ENCODE measurements around the gene C1S.
A peak's percentile ranks its signal among the peaks of the same experiment; 100 is the strongest.

Gene C1S

GRCh38 chr12:7109572-7109920 lies 49.0 kb downstream of the C1S start:
- H3K9ac ChIP-seq (ENCODE audit: low read length) = peak overlapping the region; percentile 95
- H3K36me3 ChIP-seq (ENCODE audit: control insufficient read depth, insufficient read depth, low read length) = no peaks in the 10 kb centered on the region
- peaks cover 6% of the 10 kb centered on the region for H3K4me1 ChIP-seq (ENCODE audit: control insufficient read depth, insufficient read depth, low read length)
- no peaks in the 10 kb centered on the region for H3K27me3 ChIP-seq (ENCODE audit: control insufficient read depth, insufficient read depth, low read length)
- no peaks in the 10 kb centered on the region for H3K9me3 ChIP-seq (ENCODE audit: control insufficient read depth, low read length)
- H3K4me3 ChIP-seq (ENCODE audit: low read length) = no peak overlapping the region

- no peak overlapping the region for H3K9ac ChIP-seq (ENCODE audit: low read length)
- H3K9me3 ChIP-seq (ENCODE audit: control insufficient read depth, low read length) = no peaks in the 10 kb centered on the region
- H3K27me3 ChIP-seq (ENCODE audit: control insufficient read depth, insufficient read depth, low read length) = no peaks in the 10 kb centered on the region
- H3K4me3 ChIP-seq (ENCODE audit: low read length) = no peak overlapping the region
- H3K4me1 ChIP-seq (ENCODE audit: control insufficient read depth, insufficient read depth, low read length) = peaks cover 6% of the 10 kb centered on the region
- H3K36me3 ChIP-seq (ENCODE audit: control insufficient read depth, insufficient read depth, low read length) = no peaks in the 10 kb centered on the region
Measured at GRCh38 chr12:7110661-7111060, 50.1 kb downstream of the C1S start.

DNA sequence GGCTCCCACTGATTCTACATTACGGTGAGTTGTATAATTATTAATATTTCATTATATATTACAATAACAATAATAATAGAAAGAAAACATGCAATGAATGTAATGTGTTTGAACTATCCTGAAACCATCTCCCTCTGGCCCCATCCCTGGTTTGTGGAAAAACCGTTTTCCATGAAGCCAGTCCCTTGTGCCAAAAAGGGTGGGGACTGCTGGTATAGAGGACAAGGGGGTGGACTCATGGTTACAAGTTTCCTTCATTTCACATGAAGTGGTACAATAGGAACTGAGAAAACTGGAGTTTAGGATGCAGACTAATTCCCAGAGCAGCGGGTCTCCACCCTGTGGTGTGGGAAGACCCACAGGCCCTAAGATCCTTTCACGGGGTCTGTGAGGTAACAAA lies 51.5 kb downstream of the C1S start:
- Histone ChIP-seq H3K4me3 (ENCODE audit: low read length) (no peak overlapping the region), H3K36me3 (ENCODE audit: control insufficient read depth, insufficient read depth, low read length) (no peaks in the 10 kb centered on the region), H3K9me3 (ENCODE audit: control insufficient read depth, low read length) (no peaks in the 10 kb centered on the region), H3K4me1 (ENCODE audit: control insufficient read depth, insufficient read depth, low read length) (peaks cover 6% of the 10 kb centered on the region), H3K27me3 (ENCODE audit: control insufficient read depth, insufficient read depth, low read length) (no peaks in the 10 kb centered on the region), H3K9ac (ENCODE audit: low read length) (no peak overlapping the region)

- Histone ChIP-seq H3K36me3 (ENCODE audit: control insufficient read depth, insufficient read depth, low read length) (no peaks in the 10 kb centered on the region), H3K27me3 (ENCODE audit: control insufficient read depth, insufficient read depth, low read length) (no peaks in the 10 kb centered on the region), H3K9ac (ENCODE audit: low read length) (no peak overlapping the region), H3K9me3 (ENCODE audit: control insufficient read depth, low read length) (no peaks in the 10 kb centered on the region), H3K4me1 (ENCODE audit: control insufficient read depth, insufficient read depth, low read length) (peaks cover 6% of the 10 kb centered on the region), H3K4me3 (ENCODE audit: low read length) (no peak overlapping the region)
Measured at GRCh38 chr12:7113389-7113871, 52.9 kb downstream of the C1S start.

GRCh38 chr12:7114008-7114407 lies 53.5 kb downstream of the C1S start:
- no peak overlapping the region for H3K4me3 ChIP-seq (ENCODE audit: low read length)
- no peaks in the 10 kb centered on the region for H3K36me3 ChIP-seq (ENCODE audit: control insufficient read depth, insufficient read depth, low read length)
- H3K9me3 ChIP-seq (ENCODE audit: control insufficient read depth, low read length) = no peaks in the 10 kb centered on the region
- no peak overlapping the region for H3K9ac ChIP-seq (ENCODE audit: low read length)
- peaks cover 6% of the 10 kb centered on the region for H3K4me1 ChIP-seq (ENCODE audit: control insufficient read depth, insufficient read depth, low read length)
- H3K27me3 ChIP-seq (ENCODE audit: control insufficient read depth, insufficient read depth, low read length) = no peaks in the 10 kb centered on the region

DNA sequence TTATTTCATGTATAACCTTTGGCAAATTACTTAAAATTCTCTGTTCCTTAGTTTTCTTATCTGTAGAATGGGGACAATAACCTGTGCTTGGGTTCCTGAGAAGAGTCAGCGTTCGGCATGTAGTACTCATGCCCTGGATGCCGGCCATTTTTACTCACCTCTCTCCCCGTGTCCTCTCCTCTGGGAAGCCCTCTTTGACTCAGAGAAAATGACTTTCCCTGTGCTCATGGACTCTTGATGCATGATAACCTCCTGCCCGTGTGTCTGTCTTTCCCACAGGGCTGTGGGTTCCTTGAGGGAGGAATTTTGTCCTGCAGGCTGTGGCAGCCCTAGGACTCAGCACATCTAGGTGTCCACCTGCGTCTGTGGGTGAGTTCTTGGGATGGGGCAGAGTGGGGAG lies 54.3 kb downstream of the C1S start:
- Histone ChIP-seq H3K36me3 (ENCODE audit: control insufficient read depth, insufficient read depth, low read length) (no peaks in the 10 kb centered on the region), H3K4me1 (ENCODE audit: control insufficient read depth, insufficient read depth, low read length) (no peaks in the 10 kb centered on the region), H3K9me3 (ENCODE audit: control insufficient read depth, low read length) (no peaks in the 10 kb centered on the region), H3K27me3 (ENCODE audit: control insufficient read depth, insufficient read depth, low read length) (no peaks in the 10 kb centered on the region), H3K9ac (ENCODE audit: low read length) (no peak overlapping the region), H3K4me3 (ENCODE audit: low read length) (no peak overlapping the region)

DNA sequence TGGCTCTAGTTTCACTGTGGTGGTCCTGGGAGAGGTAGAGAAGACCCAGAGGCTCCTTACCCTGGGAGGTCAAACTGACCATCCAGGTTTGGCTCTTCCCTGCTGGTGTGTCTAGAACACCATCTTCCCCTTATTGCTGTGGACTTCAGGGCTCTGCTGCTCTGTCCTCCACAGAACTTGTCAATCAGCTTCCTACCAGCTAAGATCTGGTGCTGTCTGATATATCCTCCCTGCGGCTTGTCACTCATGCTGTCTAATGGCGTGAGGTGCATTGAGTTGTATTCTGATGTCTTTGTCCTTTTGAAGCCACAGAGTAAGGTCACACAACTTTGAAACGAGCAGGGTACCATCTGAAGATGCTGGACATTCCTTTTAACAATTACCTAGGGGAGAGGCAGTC lies 55.7 kb downstream of the C1S start:
- Histone ChIP-seq H3K9me3 (ENCODE audit: control insufficient read depth, low read length) (no peaks in the 10 kb centered on the region), H3K4me3 (ENCODE audit: low read length) (no peak overlapping the region)

GRCh38 chr12:7116916-7117315 lies 56.4 kb downstream of the C1S start:
- Histone ChIP-seq H3K4me3 (ENCODE audit: low read length) (no peak overlapping the region), H3K27me3 (ENCODE audit: control insufficient read depth, insufficient read depth, low read length) (no peaks in the 10 kb centered on the region), H3K9ac (ENCODE audit: low read length) (no peak overlapping the region), H3K9me3 (ENCODE audit: control insufficient read depth, low read length) (no peaks in the 10 kb centered on the region), H3K36me3 (ENCODE audit: control insufficient read depth, insufficient read depth, low read length) (no peaks in the 10 kb centered on the region), H3K4me1 (ENCODE audit: control insufficient read depth, insufficient read depth, low read length) (no peaks in the 10 kb centered on the region)

More for the DNA sequence above, 55.7 kb downstream of the C1S start:
- Histone ChIP-seq H3K36me3 (ENCODE audit: control insufficient read depth, insufficient read depth, low read length) (no peaks in the 10 kb centered on the region), H3K4me1 (ENCODE audit: control insufficient read depth, insufficient read depth, low read length) (no peaks in the 10 kb centered on the region), H3K27me3 (ENCODE audit: control insufficient read depth, insufficient read depth, low read length) (no peaks in the 10 kb centered on the region), H3K9ac (ENCODE audit: low read length) (no peak overlapping the region)

DNA sequence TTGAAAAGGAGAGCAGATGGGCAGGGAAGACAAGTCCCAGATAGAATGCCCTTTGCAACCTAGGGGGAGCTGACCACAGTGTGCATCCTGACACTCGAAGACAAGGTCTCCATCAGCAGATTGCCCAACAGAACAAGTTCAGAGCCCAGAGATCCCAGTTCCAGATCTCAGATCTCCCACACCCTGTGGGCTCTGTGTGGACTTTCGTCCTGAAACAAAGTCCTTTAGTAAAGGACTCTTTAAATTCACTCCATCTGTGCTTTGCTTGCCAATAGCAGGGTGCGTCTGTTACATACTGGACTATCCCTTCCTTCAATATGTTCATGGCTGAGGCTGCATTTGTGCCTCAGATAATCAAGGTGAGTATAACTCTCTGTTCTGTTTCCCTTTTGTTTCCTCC lies 57.2 kb downstream of the C1S start:
- H3K4me1 ChIP-seq (ENCODE audit: control insufficient read depth, insufficient read depth, low read length) = no peaks in the 10 kb centered on the region
- H3K27me3 ChIP-seq (ENCODE audit: control insufficient read depth, insufficient read depth, low read length) = no peaks in the 10 kb centered on the region
- H3K9ac ChIP-seq (ENCODE audit: low read length) = no peak overlapping the region
- H3K4me3 ChIP-seq (ENCODE audit: low read length) = no peak overlapping the region
- no peaks in the 10 kb centered on the region for H3K36me3 ChIP-seq (ENCODE audit: control insufficient read depth, insufficient read depth, low read length)
- H3K9me3 ChIP-seq (ENCODE audit: control insufficient read depth, low read length) = no peaks in the 10 kb centered on the region

DNA sequence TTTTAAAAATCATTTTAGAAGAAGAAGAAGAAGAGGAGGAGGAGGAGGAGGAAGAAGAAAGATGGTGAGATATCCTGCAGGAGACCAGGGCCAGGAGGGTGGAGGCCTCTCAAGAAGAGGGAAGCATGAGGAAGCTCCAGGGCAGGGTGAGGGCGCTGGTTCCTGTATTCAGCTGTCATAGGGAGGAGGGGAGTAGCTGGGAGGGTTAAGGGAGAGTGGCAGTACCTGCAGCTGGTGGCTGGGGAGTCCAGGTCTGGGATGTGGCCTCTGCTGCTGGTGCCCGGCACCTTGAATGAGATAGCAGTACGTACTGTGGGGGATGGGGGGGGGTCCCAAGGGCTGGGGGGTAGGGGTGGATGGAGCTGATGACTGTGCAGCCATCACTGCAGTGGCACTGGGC lies 58.4 kb downstream of the C1S start:
- H3K9ac ChIP-seq (ENCODE audit: low read length) = no peak overlapping the region
- no peak overlapping the region for H3K4me3 ChIP-seq (ENCODE audit: low read length)
- no peaks in the 10 kb centered on the region for H3K27me3 ChIP-seq (ENCODE audit: control insufficient read depth, insufficient read depth, low read length)
- H3K9me3 ChIP-seq (ENCODE audit: control insufficient read depth, low read length) = no peaks in the 10 kb centered on the region
- H3K36me3 ChIP-seq (ENCODE audit: control insufficient read depth, insufficient read depth, low read length) = no peaks in the 10 kb centered on the region
- no peaks in the 10 kb centered on the region for H3K4me1 ChIP-seq (ENCODE audit: control insufficient read depth, insufficient read depth, low read length)

GRCh38 chr12:7120166-7120565 lies 59.6 kb downstream of the C1S start:
- Histone ChIP-seq H3K36me3 (ENCODE audit: control insufficient read depth, insufficient read depth, low read length) (no peaks in the 10 kb centered on the region), H3K4me1 (ENCODE audit: control insufficient read depth, insufficient read depth, low read length) (no peaks in the 10 kb centered on the region), H3K9me3 (ENCODE audit: control insufficient read depth, low read length) (no peaks in the 10 kb centered on the region), H3K4me3 (ENCODE audit: low read length) (no peak overlapping the region), H3K27me3 (ENCODE audit: control insufficient read depth, insufficient read depth, low read length) (no peaks in the 10 kb centered on the region), H3K9ac (ENCODE audit: low read length) (no peak overlapping the region)

Data from mucosa of stomach (tissue), 1 donor.